ENCODE measurements around the gene TRANK1. TPM values are rescaled to one million over a fixed set of nuclear protein-coding genes. Genes with fewer than 3 reads are reported as not detected.
A peak's percentile ranks its signal among the peaks of the same experiment; 100 is the strongest.
"Not testable (repeated sequence)": the region's sequence is repeated elsewhere in the genome, so short reads cannot be mapped to it uniquely, and the experiment has no call there.

The TRANK1 gene
- total and polyA plus RNA-seq, 10 donors, result 5.3 to 75.6 (median 54.2) TPM

DNA sequence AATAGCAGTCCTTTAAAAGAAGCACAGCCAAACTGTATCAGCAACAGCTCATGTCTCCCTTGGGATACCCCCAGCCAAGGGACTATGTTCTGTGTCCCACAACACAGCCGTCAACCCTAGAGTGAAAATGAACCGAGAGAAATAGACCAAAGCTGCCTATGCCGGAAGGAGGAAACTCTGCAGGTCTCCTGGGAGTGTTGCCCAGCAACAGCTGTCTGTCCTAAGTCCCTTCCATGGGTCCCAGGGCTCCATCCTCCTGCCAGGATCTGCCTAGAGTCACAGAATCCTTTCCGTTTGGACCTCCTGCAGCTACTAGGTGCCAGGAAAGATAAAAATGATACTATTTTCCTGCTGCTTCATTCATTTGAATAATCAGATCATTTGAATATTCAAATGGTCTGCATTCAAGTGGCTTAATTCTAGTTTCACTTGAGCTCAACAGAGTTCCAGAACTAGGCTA lies 53.1 kb downstream of the TRANK1 start:
- no peaks in the 10 kb centered on the region for H3K27me3 ChIP-seq (replicated peaks in 1 of 7)
- H3K27ac ChIP-seq, result peak overlapping the region; percentile 3 to 88 (median 72)
- peak; percentile 72 for DNase-seq
- peaks cover 34 to 72% (median 64%) of the 10 kb centered on the region in 6 donors for H3K4me1 ChIP-seq
- peaks cover 0 to 73% (median 49%) of the 10 kb centered on the region in 6 donors for H3K36me3 ChIP-seq
- no peaks in the 10 kb centered on the region for H3K9me3 ChIP-seq
- H3K4me3 ChIP-seq, result peak overlapping the region in 1 of 8 donors; percentile 36
- intact Hi-C loops (cut with DNase I; ENCODE audit: low total_unique reads), result no loop called here
- TF ChIP-seq, protein P1, sequence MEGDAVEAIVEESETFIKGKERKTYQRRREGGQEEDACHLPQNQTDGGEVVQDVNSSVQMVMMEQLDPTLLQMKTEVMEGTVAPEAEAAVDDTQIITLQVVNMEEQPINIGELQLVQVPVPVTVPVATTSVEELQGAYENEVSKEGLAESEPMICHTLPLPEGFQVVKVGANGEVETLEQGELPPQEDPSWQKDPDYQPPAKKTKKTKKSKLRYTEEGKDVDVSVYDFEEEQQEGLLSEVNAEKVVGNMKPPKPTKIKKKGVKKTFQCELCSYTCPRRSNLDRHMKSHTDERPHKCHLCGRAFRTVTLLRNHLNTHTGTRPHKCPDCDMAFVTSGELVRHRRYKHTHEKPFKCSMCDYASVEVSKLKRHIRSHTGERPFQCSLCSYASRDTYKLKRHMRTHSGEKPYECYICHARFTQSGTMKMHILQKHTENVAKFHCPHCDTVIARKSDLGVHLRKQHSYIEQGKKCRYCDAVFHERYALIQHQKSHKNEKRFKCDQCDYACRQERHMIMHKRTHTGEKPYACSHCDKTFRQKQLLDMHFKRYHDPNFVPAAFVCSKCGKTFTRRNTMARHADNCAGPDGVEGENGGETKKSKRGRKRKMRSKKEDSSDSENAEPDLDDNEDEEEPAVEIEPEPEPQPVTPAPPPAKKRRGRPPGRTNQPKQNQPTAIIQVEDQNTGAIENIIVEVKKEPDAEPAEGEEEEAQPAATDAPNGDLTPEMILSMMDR (IDR thresholded peaks at IDR 0.05 in 8 of 11, conservative IDR thresholded peaks at IDR 0.05 in 3 of 11), result no peak
- peak in 2 of 3 donors; percentile 29 to 32 for TF ChIP-seq POLR2AphosphoS5 (IDR thresholded peaks at IDR 0.05)
- WGBS, 5 donors, result 60 to 77% (median 71%) methylated on average over 4 of the region's 4 CpGs

DNA sequence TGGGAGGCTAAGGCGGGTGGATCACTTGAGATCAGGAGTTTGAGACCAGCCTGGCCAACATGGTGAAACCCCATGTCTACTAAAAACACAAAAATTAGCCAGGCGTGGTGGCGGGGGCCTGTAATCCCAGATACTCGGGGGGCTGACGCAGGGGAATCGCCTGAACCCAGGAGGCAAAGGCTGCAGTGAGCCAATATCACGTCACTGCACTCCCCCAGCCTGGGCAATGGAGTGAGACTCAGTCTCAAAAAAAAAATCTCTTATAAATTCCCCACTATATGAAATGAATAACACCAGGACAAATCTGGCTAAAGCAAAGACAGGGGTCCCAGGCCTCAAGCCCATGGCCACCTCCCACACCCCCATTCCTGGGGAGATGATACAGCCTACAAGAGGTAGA lies 53.8 kb downstream of the TRANK1 start:
- H3K36me3 ChIP-seq, result peaks cover 0 to 75% (median 49%) of the 10 kb centered on the region in 6 donors
- H3K9me3 ChIP-seq; H3K27me3 ChIP-seq (replicated peaks in 1 of 7); intact Hi-C loops (cut with DNase I; ENCODE audit: low total_unique reads): not testable (repeated sequence)
- peak overlapping the region in 7 of 8 donors; percentile 3 to 88 (median 79) for H3K27ac ChIP-seq
- H3K4me1 ChIP-seq, result peaks cover 33 to 66% (median 58%) of the 10 kb centered on the region in 6 donors
- peak overlapping the region in 1 of 8 donors; percentile 36 for H3K4me3 ChIP-seq
- WGBS, 5 donors, result 69 to 91% (median 78%) methylated on average over 7 of the region's 7 CpGs
- DNase-seq, result peak; percentile 66

DNA sequence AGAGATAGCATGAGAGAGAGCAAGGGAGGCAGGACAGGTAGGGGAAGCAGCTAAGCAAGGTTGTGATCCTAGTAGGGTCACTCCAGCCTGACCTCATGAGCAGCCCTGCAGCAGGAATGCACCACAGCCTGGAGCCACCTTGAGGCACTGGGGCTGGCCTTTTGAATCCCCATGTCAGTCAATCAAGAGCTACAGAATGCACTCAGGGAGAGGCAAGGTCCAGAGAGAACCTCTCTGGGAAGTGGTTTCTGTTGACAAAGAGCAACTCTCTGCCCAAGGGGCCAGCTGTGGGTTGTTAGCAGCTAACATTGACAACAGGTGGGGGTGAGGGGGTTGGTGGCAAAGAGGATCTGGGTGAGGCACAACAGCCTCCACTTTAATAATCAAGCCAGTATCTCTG lies 54.6 kb downstream of the TRANK1 start:
- DNase-seq, result no peak
- Histone ChIP-seq H3K27ac (peak overlapping the region in 3 of 8 donors; percentile 81 to 88 (median 85)), H3K4me3 (no peak overlapping the region), H3K27me3 (replicated peaks in 1 of 7) (no peaks in the 10 kb centered on the region), H3K9me3 (no peaks in the 10 kb centered on the region), H3K4me1 (peaks cover 25 to 57% (median 49%) of the 10 kb centered on the region in 6 donors), H3K36me3 (peaks cover 0 to 82% (median 49%) of the 10 kb centered on the region in 6 donors)
- intact Hi-C loops (cut with DNase I; ENCODE audit: low total_unique reads), result no loop called here
- TF ChIP-seq POLR2A (IDR thresholded peaks at IDR 0.05), result no peak
- no peak for TF ChIP-seq POLR2AphosphoS5 (IDR thresholded peaks at IDR 0.05)
- TF ChIP-seq, protein P1 (IDR thresholded peaks at IDR 0.05 in 8 of 11, conservative IDR thresholded peaks at IDR 0.05 in 3 of 11), result no peak

DNA sequence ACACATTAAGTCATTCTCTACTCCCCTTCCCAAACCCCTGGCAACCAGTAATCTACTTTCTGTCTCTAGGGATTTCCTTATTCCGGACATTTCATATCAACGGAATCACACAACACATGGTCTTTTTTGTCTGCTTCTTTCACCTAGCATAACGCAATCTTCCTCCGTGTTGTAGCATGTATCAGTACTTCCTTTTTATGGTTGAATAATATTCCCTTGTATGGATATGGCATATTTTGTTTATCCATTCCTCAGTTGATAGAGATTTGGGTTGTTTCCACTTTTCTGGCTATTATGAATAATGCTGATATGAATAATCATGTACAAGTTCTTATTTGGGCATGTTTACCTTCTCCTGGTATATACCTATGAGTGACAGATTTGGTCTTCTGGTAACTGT lies 63.1 kb downstream of the TRANK1 start:
- H3K4me1 ChIP-seq, result peaks cover 0 to 24% (median 9%) of the 10 kb centered on the region in 6 donors
- H3K9me3 ChIP-seq, result no peaks in the 10 kb centered on the region
- intact Hi-C loops (cut with DNase I; ENCODE audit: low total_unique reads), result no loop called here
- H3K27ac ChIP-seq, result no peak overlapping the region
- no peak overlapping the region for H3K4me3 ChIP-seq
- H3K27me3 ChIP-seq (replicated peaks in 1 of 7), result no peaks in the 10 kb centered on the region
- 71 to 96% (median 84%) methylated on average over 4 of the region's 4 CpGs for WGBS, 5 donors
- peaks cover 0 to 56% (median 12%) of the 10 kb centered on the region in 6 donors for H3K36me3 ChIP-seq
- no peak for DNase-seq
- TF ChIP-seq, protein P1 (IDR thresholded peaks at IDR 0.05 in 8 of 11, conservative IDR thresholded peaks at IDR 0.05 in 3 of 11), result no peak
- TF ChIP-seq POLR2AphosphoS5 (IDR thresholded peaks at IDR 0.05) (no peak), POLR2A (IDR thresholded peaks at IDR 0.05) (no peak)

DNA sequence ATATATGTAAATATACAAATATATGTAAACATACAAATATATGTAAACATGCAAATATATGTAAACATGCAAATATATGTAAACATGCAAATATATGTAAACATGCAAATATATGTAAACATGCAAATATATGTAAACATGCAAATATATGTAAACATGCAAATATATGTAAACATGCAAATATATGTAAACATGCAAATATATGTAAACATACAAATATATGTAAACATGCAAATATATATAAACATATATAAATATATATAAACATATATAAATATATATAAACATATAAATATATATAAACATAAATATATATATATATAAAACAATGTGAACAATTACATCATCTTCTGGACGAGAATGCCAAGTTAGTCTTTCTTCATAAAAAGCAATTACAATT lies 65.0 kb downstream of the TRANK1 start:
- 86 to 100% (median 97%) methylated on average over 1 of the region's 1 CpG for WGBS, 5 donors
- intact Hi-C loops (cut with DNase I; ENCODE audit: low total_unique reads); H3K27ac ChIP-seq; H3K9me3 ChIP-seq; H3K27me3 ChIP-seq (replicated peaks in 1 of 7); H3K4me3 ChIP-seq; DNase-seq: not testable (repeated sequence)
- Histone ChIP-seq H3K36me3 (peaks cover 0 to 38% (median 11%) of the 10 kb centered on the region in 6 donors), H3K4me1 (peaks cover 8 to 43% (median 21%) of the 10 kb centered on the region in 6 donors)
